ENCODE results near the gene SCGB3A1.

GRCh38 chr5:180609386-180609785, 18.1 kb upstream of the SCGB3A1 start:
- TF ChIP-seq SIN3A (IDR thresholded peaks at IDR 0.05; ENCODE audit: borderline replicate concordance, insufficient read depth, low read length) (no peak), TAF1 (IDR thresholded peaks at IDR 0.05; ENCODE audit: borderline replicate concordance, insufficient read depth, low read length) (no peak), POLR2AphosphoS5 (IDR thresholded peaks at IDR 0.05; ENCODE audit: low read depth, low read length) (no peak)

Data from PFSK-1 (cell line).